Stimulated activated CD4-positive, alpha-beta T cell treated with anti-CD3 and anti-CD28 coated beads, Interleukin-4, amount 100 ng/mL, for 4 hours (primary cell): ENCODE measurements around the gene NLRC5.
A peak's percentile ranks its signal among the peaks of the same experiment; 100 is the strongest.
"Not testable (repeated sequence)": the region's sequence is repeated elsewhere in the genome, so short reads cannot be mapped to it uniquely, and the experiment has no call there.

Experiments used
- DNase-seq, 2 experiments: peaks; one replicate each; pipeline ENCODE4 v3.0.0-alpha.2; 2020

Gene NLRC5

GRCh38 chr16:56964243-56965148, 24.9 kb upstream of the NLRC5 start:
- DNase-seq = peak; percentile 88 to 98

GRCh38 chr16:56965149-56966092, 23.9 kb upstream of the NLRC5 start:
- DNase-seq = no peak

GRCh38 chr16:56966093-56966475, 23.3 kb upstream of the NLRC5 start:
- no peak for DNase-seq

GRCh38 chr16:56967733-56968132, 21.6 kb upstream of the NLRC5 start:
- no peak for DNase-seq

- no peak for DNase-seq
These were observed 19.6 kb upstream of the NLRC5 start for GRCh38 chr16:56969769-56970168.

- no peak for DNase-seq
These were observed 18.2 kb upstream of the NLRC5 start for GRCh38 chr16:56970934-56971767.

- DNase-seq = no peak
These were observed 17.7 kb upstream of the NLRC5 start for GRCh38 chr16:56971768-56972043.

- DNase-seq = no peak
These were observed 16.7 kb upstream of the NLRC5 start for GRCh38 chr16:56972403-56973293.

- no peak for DNase-seq
These were observed 16.1 kb upstream of the NLRC5 start for GRCh38 chr16:56973294-56973689.

- not testable (repeated sequence) for DNase-seq
These were observed 15.5 kb upstream of the NLRC5 start for GRCh38 chr16:56973899-56974298.

- DNase-seq = no peak
These were observed 14.6 kb upstream of the NLRC5 start for GRCh38 chr16:56974549-56975300.

- no peak for DNase-seq
These were observed 13.6 kb upstream of the NLRC5 start for GRCh38 chr16:56975714-56976113.

- no peak for DNase-seq
These were observed 12.1 kb upstream of the NLRC5 start for GRCh38 chr16:56977216-56977615.

GRCh38 chr16:56977823-56978430, 11.4 kb upstream of the NLRC5 start:
- no peak for DNase-seq

GRCh38 chr16:56980201-56980535, 9.2 kb upstream of the NLRC5 start:
- DNase-seq = no peak

GRCh38 chr16:56980792-56981724, 8.3 kb upstream of the NLRC5 start:
- DNase-seq = no peak

- no peak for DNase-seq
These were observed 7.6 kb upstream of the NLRC5 start for GRCh38 chr16:56981729-56982271.

GRCh38 chr16:56982695-56983094, 6.7 kb upstream of the NLRC5 start:
- DNase-seq = no peak

- no peak for DNase-seq
These were observed 6.1 kb upstream of the NLRC5 start for GRCh38 chr16:56983211-56983751.
